Measurements from ENCODE around the gene GRIK2.

GRIK2 gene

GRCh38 chr6:101401792-101402621, 8.5 kb downstream of the GRIK2 start:
- in situ Hi-C loops (cut with HindIII; ENCODE audit: low pct_ligation_motif_present, low sequenced_read_pairs) = no loop called here
- H3K4me3 ChIP-seq (ENCODE audit: low read depth, low read length) = peak overlapping the region; percentile 59
- H3K27me3 ChIP-seq (replicated peaks) = no peaks in the 10 kb centered on the region
- no peaks in the 10 kb centered on the region for H3K36me3 ChIP-seq (replicated peaks)
- H3K27ac ChIP-seq = no peak overlapping the region
- TF ChIP-seq CTCF (IDR thresholded peaks at IDR 0.05; ENCODE audit: low read depth, low read length, missing control alignments) = no peak
- DNase-seq = no peak

- TF ChIP-seq CTCF (IDR thresholded peaks at IDR 0.05; ENCODE audit: low read depth, low read length, missing control alignments) = no peak
- Histone ChIP-seq H3K27ac (no peak overlapping the region), H3K27me3 (replicated peaks) (no peaks in the 10 kb centered on the region), H3K4me3 (ENCODE audit: low read depth, low read length) (peak overlapping the region; percentile 59), H3K36me3 (replicated peaks) (no peaks in the 10 kb centered on the region)
- no peak for DNase-seq
- in situ Hi-C loops (cut with HindIII; ENCODE audit: low pct_ligation_motif_present, low sequenced_read_pairs) = no loop called here
Measured at GRCh38 chr6:101402622-101403031, 9.1 kb downstream of the GRIK2 start.

GRCh38 chr6:101403216-101403945, 9.9 kb downstream of the GRIK2 start:
- DNase-seq = no peak
- no peaks in the 10 kb centered on the region for H3K27me3 ChIP-seq (replicated peaks)
- in situ Hi-C loops (cut with HindIII; ENCODE audit: low pct_ligation_motif_present, low sequenced_read_pairs) = no loop called here
- TF ChIP-seq CTCF (IDR thresholded peaks at IDR 0.05; ENCODE audit: low read depth, low read length, missing control alignments) = no peak
- H3K27ac ChIP-seq = no peak overlapping the region
- no peak overlapping the region for H3K4me3 ChIP-seq (ENCODE audit: low read depth, low read length)
- H3K36me3 ChIP-seq (replicated peaks) = no peaks in the 10 kb centered on the region

- TF ChIP-seq CTCF (IDR thresholded peaks at IDR 0.05; ENCODE audit: low read depth, low read length, missing control alignments) = no peak
- H3K36me3 ChIP-seq (replicated peaks) = no peaks in the 10 kb centered on the region
- H3K27me3 ChIP-seq (replicated peaks) = no peaks in the 10 kb centered on the region
- H3K27ac ChIP-seq = no peak overlapping the region
- H3K4me3 ChIP-seq (ENCODE audit: low read depth, low read length) = no peak overlapping the region
- DNase-seq = no peak
- in situ Hi-C loops (cut with HindIII; ENCODE audit: low pct_ligation_motif_present, low sequenced_read_pairs) = no loop called here
Measured at GRCh38 chr6:101404775-101405174, 11.3 kb downstream of the GRIK2 start.

- in situ Hi-C loops (cut with HindIII; ENCODE audit: low pct_ligation_motif_present, low sequenced_read_pairs) = no loop called here
- Histone ChIP-seq H3K4me3 (ENCODE audit: low read depth, low read length) (no peak overlapping the region), H3K27me3 (replicated peaks) (no peaks in the 10 kb centered on the region), H3K27ac (no peak overlapping the region), H3K36me3 (replicated peaks) (no peaks in the 10 kb centered on the region)
- no peak for DNase-seq
- no peak for TF ChIP-seq CTCF (IDR thresholded peaks at IDR 0.05; ENCODE audit: low read depth, low read length, missing control alignments)
Measured at GRCh38 chr6:101413773-101414172, 20.3 kb downstream of the GRIK2 start.

Measured in brain microvascular endothelial cell (primary cell).